ENCODE measurements around the gene PIAS2.

- TF ChIP-seq FOXM1 (IDR thresholded peaks at IDR 0.05; ENCODE audit: borderline replicate concordance) (no peak), LEF1 (IDR thresholded peaks at IDR 0.05; ENCODE audit: borderline replicate concordance) (no peak), TARDBP (IDR thresholded peaks at IDR 0.05) (no peak), L3MBTL2 (conservative IDR thresholded peaks at IDR 0.05) (no peak), ZNF384 (IDR thresholded peaks at IDR 0.05) (no peak), BHLHE40 (IDR thresholded peaks at IDR 0.05; ENCODE audit: borderline replicate concordance) (no peak), CTBP1 (IDR thresholded peaks at IDR 0.05; ENCODE audit: borderline replicate concordance) (no peak), ARNT (IDR thresholded peaks at IDR 0.05) (no peak), SUZ12 (IDR thresholded peaks at IDR 0.05) (no peak), NFRKB (IDR thresholded peaks at IDR 0.05) (no peak), FOXK2 (IDR thresholded peaks at IDR 0.05) (no peak), HDGF (IDR thresholded peaks at IDR 0.05; ENCODE audit: borderline replicate concordance) (no peak)
Measured at GRCh38 chr18:46892842-46893241, 24.5 kb downstream of the PIAS2 start.
